Nephron progenitor cell (in vitro differentiated cells): Measurements from ENCODE around the gene LMBR1.

Experiments used
- DNase-seq: peaks from one replicate; pipeline ENCODE4 v3.0.0; 2021
- H3K27ac Mint-ChIP-seq: 2 replicates; pipeline ENCODE4 v1.8.0; 2021; ENCODE audit warnings: mild to moderate bottlenecking, moderate library complexity, mixed read lengths
- H3K27me3 Mint-ChIP-seq: 2 replicates; pipeline ENCODE4 v1.8.0; 2021; ENCODE audit warnings: mild to moderate bottlenecking, low read depth, mixed read lengths; ENCODE audit not compliant: poor library complexity
- H3K36me3 Mint-ChIP-seq: 2 replicates; pipeline ENCODE4 v1.8.0; 2021; ENCODE audit warnings: low read depth, mixed read lengths
- H3K4me1 Mint-ChIP-seq: 2 replicates; pipeline ENCODE4 v1.8.0; 2021; ENCODE audit warnings: mixed read lengths
- H3K4me3 Mint-ChIP-seq: 2 replicates; pipeline ENCODE4 v1.8.0; 2021; ENCODE audit warnings: mild to moderate bottlenecking, moderate library complexity, mixed read lengths
- H3K9me3 Mint-ChIP-seq: 2 replicates; pipeline ENCODE4 v1.8.0; 2021; ENCODE audit warnings: mild to moderate bottlenecking, moderate library complexity, mixed read lengths
- CTCF ChIP-seq: fragments of 200-600 bp; sonication (generic); IDR thresholded peaks from 2 replicates; pipeline ENCODE4 v1.5.0; 2021; ENCODE audit warnings: antibody characterized with exemption

Gene LMBR1

GRCh38 chr7:156777364-156778069, 115.5 kb downstream of the LMBR1 start:
- Mint-ChIP-seq H3K4me3 (no peak overlapping the region), H3K36me3 (peaks cover 44% of the 10 kb centered on the region), H3K9me3 (peaks cover 19% of the 10 kb centered on the region), H3K4me1 (no peaks in the 10 kb centered on the region), H3K27ac (no peak overlapping the region), H3K27me3 (no peaks in the 10 kb centered on the region)
- TF ChIP-seq CTCF: no peak
- DNase-seq: no peak

- H3K4me3 Mint-ChIP-seq: no peak overlapping the region
- H3K9me3 Mint-ChIP-seq: peaks cover 19% of the 10 kb centered on the region
- H3K27me3 Mint-ChIP-seq: no peaks in the 10 kb centered on the region
- H3K36me3 Mint-ChIP-seq: peaks cover 38% of the 10 kb centered on the region
- TF ChIP-seq CTCF: no peak
- H3K27ac Mint-ChIP-seq: no peak overlapping the region
- no peak for DNase-seq
- no peaks in the 10 kb centered on the region for H3K4me1 Mint-ChIP-seq
These were observed 116.5 kb downstream of the LMBR1 start for GRCh38 chr7:156776527-156776926.

- Mint-ChIP-seq H3K27ac (no peak overlapping the region), H3K9me3 (peaks cover 19% of the 10 kb centered on the region), H3K4me1 (peaks cover 6% of the 10 kb centered on the region), H3K36me3 (peaks cover 38% of the 10 kb centered on the region), H3K4me3 (no peak overlapping the region), H3K27me3 (no peaks in the 10 kb centered on the region)
- DNase-seq: no peak
- no peak for TF ChIP-seq CTCF
These were observed 119.0 kb downstream of the LMBR1 start for GRCh38 chr7:156773966-156774365.

GRCh38 chr7:156772725-156773124, 120.3 kb downstream of the LMBR1 start:
- TF ChIP-seq CTCF: no peak
- H3K4me3 Mint-ChIP-seq: no peak overlapping the region
- H3K4me1 Mint-ChIP-seq: peaks cover 6% of the 10 kb centered on the region
- H3K27me3 Mint-ChIP-seq: no peaks in the 10 kb centered on the region
- H3K36me3 Mint-ChIP-seq: peaks cover 35% of the 10 kb centered on the region
- no peak for DNase-seq
- no peak overlapping the region for H3K27ac Mint-ChIP-seq
- H3K9me3 Mint-ChIP-seq: peaks cover 19% of the 10 kb centered on the region

GRCh38 chr7:156768698-156769472, 124.1 kb downstream of the LMBR1 start:
- no peak for TF ChIP-seq CTCF
- peaks cover 9% of the 10 kb centered on the region for H3K9me3 Mint-ChIP-seq
- no peak for DNase-seq
- peaks cover 6% of the 10 kb centered on the region for H3K4me1 Mint-ChIP-seq
- H3K4me3 Mint-ChIP-seq: no peak overlapping the region
- H3K27ac Mint-ChIP-seq: no peak overlapping the region
- peaks cover 8% of the 10 kb centered on the region for H3K36me3 Mint-ChIP-seq
- H3K27me3 Mint-ChIP-seq: no peaks in the 10 kb centered on the region

- peaks cover 6% of the 10 kb centered on the region for H3K4me1 Mint-ChIP-seq
These were observed 126.3 kb downstream of the LMBR1 start for GRCh38 chr7:156766666-156767065.

More at GRCh38 chr7:156766666-156767065, 126.3 kb downstream of the LMBR1 start:
- DNase-seq: no peak
- no peak overlapping the region for H3K27ac Mint-ChIP-seq
- H3K4me3 Mint-ChIP-seq: no peak overlapping the region
- peaks cover 10% of the 10 kb centered on the region for H3K36me3 Mint-ChIP-seq
- no peaks in the 10 kb centered on the region for H3K27me3 Mint-ChIP-seq
- H3K9me3 Mint-ChIP-seq: no peaks in the 10 kb centered on the region
- TF ChIP-seq CTCF: no peak
